DMS153 treated with DMSO at 0.1 percent for 48 hours (cell line): ENCODE measurements around the gene SH3BP1.
"Not testable (repeated sequence)": the region's sequence is repeated elsewhere in the genome, so short reads cannot be mapped to it uniquely, and the experiment has no call there.

Experiments used
- DNase-seq: peaks from one replicate; lab custom pipeline; 2025; ENCODE audit not compliant: unreplicated experiment; lab: John Stamatoyannopoulos, UW

Gene SH3BP1

GRCh38 chr22:37639070-37639760 is at the start of gene SH3BP1:
SH3BP1 (plus strand) TSS chr22:37639669; CDS start chr22:37639788, 119 bp downstream.
- DNase-seq: no peak

- DNase-seq: not testable (repeated sequence)
These were observed 48.4 kb upstream of the SH3BP1 start for GRCh38 chr22:37591081-37591480.

- DNase-seq: no peak
These were observed 47.6 kb upstream of the SH3BP1 start for GRCh38 chr22:37591823-37592404.

GRCh38 chr22:37594237-37594636 is 45.2 kb upstream of the SH3BP1 start:
- no peak for DNase-seq

- no peak for DNase-seq
These were observed 40.3 kb upstream of the SH3BP1 start for GRCh38 chr22:37599153-37599552.

- DNase-seq: no peak
These were observed 38.3 kb upstream of the SH3BP1 start for GRCh38 chr22:37601203-37601539.

GRCh38 chr22:37601540-37602442 is 37.7 kb upstream of the SH3BP1 start:
- DNase-seq: peak; percentile 25

GRCh38 chr22:37602546-37603277 is 36.8 kb upstream of the SH3BP1 start:
- DNase-seq: not testable (repeated sequence)

- DNase-seq: no peak
These were observed 35.4 kb upstream of the SH3BP1 start for GRCh38 chr22:37604074-37604473.

- no peak for DNase-seq
These were observed 34.6 kb upstream of the SH3BP1 start for GRCh38 chr22:37604875-37605274.

- DNase-seq: peak; percentile 93
These were observed 32.2 kb upstream of the SH3BP1 start for GRCh38 chr22:37607010-37607934.

GRCh38 chr22:37607935-37608476 is 31.5 kb upstream of the SH3BP1 start:
- no peak for DNase-seq

- DNase-seq: peak; percentile 97
These were observed 30.8 kb upstream of the SH3BP1 start, which contains the start of gene GGA1 for GRCh38 chr22:37608477-37609239. GGA1 (plus strand) TSS chr22:37608834; CDS start chr22:37608861, 27 bp downstream.

- no peak for DNase-seq
These were observed 30.0 kb upstream of the SH3BP1 start for GRCh38 chr22:37609240-37610152.

- DNase-seq: not testable (repeated sequence)
These were observed 29.4 kb upstream of the SH3BP1 start for GRCh38 chr22:37610153-37610475.

GRCh38 chr22:37610480-37611129 is 28.9 kb upstream of the SH3BP1 start:
- no peak for DNase-seq

- no peak for DNase-seq
These were observed 28.3 kb upstream of the SH3BP1 start for GRCh38 chr22:37611207-37611606.
